Upper lobe of left lung (tissue), 4 donors: Measurements from ENCODE around the gene ATP2B2.

Experiments used
- CTCF ChIP-seq, 6 experiments: fragments of 450-650 bp in 4 of 6; fragments of 200-600 bp in 2 of 6; sonication (generic) in 2 of 6; IDR thresholded peaks; one replicate each; pipeline ENCODE4 v1.5.1; 2016 to 2019; ENCODE audit warnings: antibody characterized with exemption in 6 of 6
- EP300 ChIP-seq, 4 donors: sonication (generic); formaldehyde crosslinking; IDR thresholded peaks; one replicate each; pipeline ENCODE4 v1.5.1; 2017; ENCODE audit warnings: antibody characterized with exemption in 4 of 4, control low read depth in 2 of 4
- POLR2A ChIP-seq, 4 donors: fragments of 450-650 bp; IDR thresholded peaks; one replicate each; pipeline ENCODE4 v1.5.1; 2016 to 2017; ENCODE audit warnings: antibody characterized with exemption in 4 of 4, mild to moderate bottlenecking in 2 of 4
- POLR2AphosphoS5 ChIP-seq, 2 donors: sonication (generic); formaldehyde crosslinking; IDR thresholded peaks; one replicate each; pipeline ENCODE4 v1.5.1; 2017; ENCODE audit warnings: antibody characterized with exemption in 2 of 2

DNA sequence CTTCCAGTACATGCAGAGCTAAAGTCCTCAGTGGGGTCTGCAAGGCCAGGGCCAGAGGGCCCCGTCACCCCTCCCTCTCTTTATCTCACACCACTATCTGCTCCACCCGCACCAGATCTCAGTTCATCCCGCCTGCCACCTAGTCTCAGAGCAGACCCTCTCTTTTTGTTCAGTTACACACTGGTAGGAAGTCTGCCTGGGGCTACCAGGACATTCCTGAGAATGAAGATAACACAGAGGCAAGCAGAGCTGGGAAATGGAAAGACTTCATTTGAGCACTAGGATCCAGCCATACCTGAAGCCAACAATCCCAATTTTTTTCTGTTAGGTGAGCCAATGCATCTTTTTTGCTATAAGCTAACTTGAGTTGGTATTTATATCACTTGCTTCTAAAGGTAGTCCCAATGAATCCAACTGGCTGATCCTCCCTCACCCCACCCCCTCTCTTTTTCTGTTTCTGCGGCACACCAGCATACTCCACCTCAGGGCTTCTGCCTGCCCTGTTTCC is 24.5 kb downstream of the ATP2B2 start:
- TF ChIP-seq CTCF (IDR thresholded peaks at IDR 0.05) (no peak), POLR2A (IDR thresholded peaks at IDR 0.05) (no peak), EP300 (IDR thresholded peaks at IDR 0.05) (no peak), POLR2AphosphoS5 (IDR thresholded peaks at IDR 0.05) (no peak)
